PC-9 (cell line): ENCODE measurements around the gene AK8. TPM values are rescaled to one million over a fixed set of nuclear protein-coding genes. Genes with fewer than 3 reads are reported as not detected.

Source experiments
- BruUV-seq: library from RNA; stranded (reverse); fragments of 400-500 nt; replicated peaks from 2 replicates; lab custom pipeline; 2021; lab: Mats Ljungman, UMichigan
- CTCF ChIA-PET: fragments of 300-600 bp; sonication (Branson Sonifier 250); formaldehyde crosslinking; loops from one replicate; lab custom pipeline; 2022; ENCODE audit warnings: antibody characterized with exemption; lab: Charles Lee
- POLR2A ChIA-PET: fragments of 300-600 bp; sonication (Branson Sonifier 250); formaldehyde crosslinking; loops from one replicate; lab custom pipeline; 2022; ENCODE audit warnings: antibody characterized with exemption; ENCODE audit not compliant: unreplicated experiment; lab: Charles Lee
- DNase-seq, 2 experiments: peaks; one replicate each; pipeline versions ENCODE4 v3.0.0 to v3.0.0-alpha.2; 2015 to 2022; ENCODE audit warnings: mixed read lengths in 1 of 2
- H2AFZ ChIP-seq: fragments of 200-600 bp; sonication (generic); 2 replicates; pipeline ENCODE4 v1.8.1; 2017; ENCODE audit warnings: antibody characterized with exemption
- H3F3A ChIP-seq: fragments of 200-600 bp; sonication (generic); 2 replicates; pipeline ENCODE4 v1.8.1; 2017; ENCODE audit warnings: antibody characterized with exemption, mild to moderate bottlenecking, low read depth; ENCODE audit not compliant: insufficient read depth
- H3K27ac ChIP-seq: fragments of 200-600 bp; sonication (generic); 2 replicates; pipeline ENCODE4 v1.6.1; 2016; ENCODE audit warnings: mixed run types
- H3K27me3 ChIP-seq: fragments of 200-600 bp; sonication (generic); 2 replicates; pipeline ENCODE4 v1.6.1; 2016; ENCODE audit warnings: low read depth, mixed run types; ENCODE audit not compliant: insufficient read depth
- H3K36me3 ChIP-seq: fragments of 200-600 bp; sonication (generic); 2 replicates; pipeline ENCODE4 v1.6.1; 2016; ENCODE audit warnings: low read depth, mixed run types
- H3K4me1 ChIP-seq: fragments of 200-600 bp; sonication (generic); replicated peaks from 2 replicates; pipeline ENCODE4 v1.6.1; 2016; ENCODE audit warnings: mixed run types; ENCODE audit not compliant: insufficient read depth
- H3K4me2 ChIP-seq: fragments of 200-600 bp; sonication (generic); 2 replicates; pipeline ENCODE4 v1.6.1; 2017; ENCODE audit warnings: mixed run types
- H3K4me3 ChIP-seq: fragments of 200-600 bp; sonication (generic); 2 replicates; pipeline ENCODE4 v1.6.1; 2016; ENCODE audit warnings: mixed run types
- H3K79me2 ChIP-seq: fragments of 200-600 bp; sonication (generic); 2 replicates; pipeline ENCODE4 v1.6.1; 2017; ENCODE audit warnings: low read depth, mixed run types
- H3K9me2 ChIP-seq: fragments of 200-600 bp; sonication (generic); 2 replicates; pipeline ENCODE4 v1.8.1; 2017; ENCODE audit warnings: mild to moderate bottlenecking; ENCODE audit not compliant: insufficient read depth
- H3K9me3 ChIP-seq: fragments of 200-600 bp; sonication (generic); 2 replicates; pipeline ENCODE4 v1.8.1; 2016; ENCODE audit warnings: low read depth; ENCODE audit not compliant: insufficient read depth
- H4K20me1 ChIP-seq: fragments of 200-600 bp; sonication (generic); 2 replicates; pipeline ENCODE4 v1.8.1; 2017; ENCODE audit not compliant: insufficient read depth
- EZH2 ChIP-seq: fragments of 200-600 bp; sonication (generic); IDR thresholded peaks from 2 replicates; pipeline ENCODE4 v1.8.0; 2017; ENCODE audit warnings: antibody characterized with exemption, low read depth
- intact Hi-C: fragments of 100-400 bp; cut with micrococcal nuclease; formaldehyde crosslinking; loops from one replicate; pipeline ENCODE4 v1.10.0; 2022; ENCODE audit not compliant: unreplicated experiment
- total RNA-seq: library from RNA; stranded (reverse); gene quantifications from 2 replicates; pipeline ENCODE4 v1.2.3, GENCODE V29; 2021
- TF ChIP-seq, protein P1 (sequence below): fragments of 200-600 bp; sonication (generic); conservative IDR thresholded peaks from 2 replicates; pipeline ENCODE4 v1.6.1; 2017; ENCODE audit warnings: mixed run types, antibody characterized with exemption, mild to moderate bottlenecking, moderate library complexity

Gene AK8
- total RNA-seq, 1 experiment from 2014 or later = 7.2 TPM

DNA sequence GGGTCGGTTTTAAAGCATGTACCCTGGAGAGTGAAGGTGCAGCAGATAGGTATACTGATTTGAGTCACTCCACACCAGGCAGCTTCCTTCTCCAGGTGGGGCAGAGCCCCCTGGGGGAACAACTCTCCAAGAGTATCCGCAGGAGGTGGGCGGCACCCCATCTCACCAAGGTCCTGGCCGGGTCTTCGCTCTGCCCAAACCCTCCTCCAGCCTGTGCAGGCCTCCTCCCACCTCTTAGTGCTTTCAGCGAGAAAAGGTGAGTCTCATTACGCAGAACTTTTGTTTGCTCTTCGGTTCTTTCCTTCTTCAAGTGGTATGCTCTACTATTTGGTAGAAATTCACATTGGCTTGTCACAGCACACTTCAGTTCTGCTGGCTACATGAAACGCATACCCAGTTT lies 14.3 kb upstream of the AK8 start:
- Histone ChIP-seq H3K9me3 (no peaks in the 10 kb centered on the region), H3K4me3 (no peak overlapping the region), H3K4me1 (peaks cover 19% of the 10 kb centered on the region), H3K36me3 (peaks cover 5% of the 10 kb centered on the region; the same call in 1 of the 2 replicates), H3K79me2 (no peaks in the 10 kb centered on the region), H3K9me2 (no peaks in the 10 kb centered on the region), H3K27ac (no peak overlapping the region), H2AFZ (no peak overlapping the region), H3K4me2 (no peak overlapping the region), H3K27me3 (no peaks in the 10 kb centered on the region), H4K20me1 (peaks cover 3% of the 10 kb centered on the region; the same call in 1 of the 2 replicates), H3F3A (peaks cover 13% of the 10 kb centered on the region; the same call in 1 of the 2 replicates)
- POLR2A ChIA-PET = no interaction called here
- CTCF ChIA-PET = no interaction called here
- BruUV-seq = no TSS peak
- DNase-seq = no peak
- TF ChIP-seq EZH2 = no peak
- TF ChIP-seq, protein P1, sequence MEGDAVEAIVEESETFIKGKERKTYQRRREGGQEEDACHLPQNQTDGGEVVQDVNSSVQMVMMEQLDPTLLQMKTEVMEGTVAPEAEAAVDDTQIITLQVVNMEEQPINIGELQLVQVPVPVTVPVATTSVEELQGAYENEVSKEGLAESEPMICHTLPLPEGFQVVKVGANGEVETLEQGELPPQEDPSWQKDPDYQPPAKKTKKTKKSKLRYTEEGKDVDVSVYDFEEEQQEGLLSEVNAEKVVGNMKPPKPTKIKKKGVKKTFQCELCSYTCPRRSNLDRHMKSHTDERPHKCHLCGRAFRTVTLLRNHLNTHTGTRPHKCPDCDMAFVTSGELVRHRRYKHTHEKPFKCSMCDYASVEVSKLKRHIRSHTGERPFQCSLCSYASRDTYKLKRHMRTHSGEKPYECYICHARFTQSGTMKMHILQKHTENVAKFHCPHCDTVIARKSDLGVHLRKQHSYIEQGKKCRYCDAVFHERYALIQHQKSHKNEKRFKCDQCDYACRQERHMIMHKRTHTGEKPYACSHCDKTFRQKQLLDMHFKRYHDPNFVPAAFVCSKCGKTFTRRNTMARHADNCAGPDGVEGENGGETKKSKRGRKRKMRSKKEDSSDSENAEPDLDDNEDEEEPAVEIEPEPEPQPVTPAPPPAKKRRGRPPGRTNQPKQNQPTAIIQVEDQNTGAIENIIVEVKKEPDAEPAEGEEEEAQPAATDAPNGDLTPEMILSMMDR = no peak
- intact Hi-C loops = no loop called here

DNA sequence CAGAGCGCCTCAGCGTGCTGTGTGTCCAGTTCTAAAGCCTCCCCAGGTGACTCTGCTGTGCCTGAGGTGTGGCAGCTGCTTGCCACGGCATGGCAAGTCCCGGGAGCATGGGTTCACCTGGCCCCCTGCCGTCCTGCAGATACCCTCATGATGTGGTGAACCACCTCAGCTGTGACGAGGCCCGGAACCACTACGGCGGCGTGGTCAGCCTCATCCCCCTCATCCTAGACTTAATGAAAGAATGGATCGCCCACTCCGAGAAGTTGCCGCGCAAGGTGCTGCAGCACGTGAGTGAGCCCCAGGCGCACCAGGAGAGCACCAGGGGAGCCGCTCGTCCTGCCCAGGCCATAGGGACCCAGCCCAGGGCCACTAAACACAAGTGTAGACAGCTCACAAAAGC lies 10.1 kb upstream of the AK8 start:
- no peak for DNase-seq
- H3K79me2 ChIP-seq = no peaks in the 10 kb centered on the region
- no peaks in the 10 kb centered on the region for H3K9me3 ChIP-seq
- no peak overlapping the region for H3K27ac ChIP-seq
- no peaks in the 10 kb centered on the region for H3K36me3 ChIP-seq
- H3F3A ChIP-seq = no peaks in the 10 kb centered on the region
- no peaks in the 10 kb centered on the region for H3K4me1 ChIP-seq
- CTCF ChIA-PET = no interaction called here
- H3K27me3 ChIP-seq = no peaks in the 10 kb centered on the region
- no peaks in the 10 kb centered on the region for H3K9me2 ChIP-seq
- no peak overlapping the region for H2AFZ ChIP-seq
- TF ChIP-seq, protein P1 = no peak
- no peak for TF ChIP-seq EZH2
- H4K20me1 ChIP-seq = no peaks in the 10 kb centered on the region
- intact Hi-C loops = no loop called here
- no peak overlapping the region for H3K4me2 ChIP-seq
- H3K4me3 ChIP-seq = no peak overlapping the region
- POLR2A ChIA-PET = no interaction called here
- no TSS peak for BruUV-seq

DNA sequence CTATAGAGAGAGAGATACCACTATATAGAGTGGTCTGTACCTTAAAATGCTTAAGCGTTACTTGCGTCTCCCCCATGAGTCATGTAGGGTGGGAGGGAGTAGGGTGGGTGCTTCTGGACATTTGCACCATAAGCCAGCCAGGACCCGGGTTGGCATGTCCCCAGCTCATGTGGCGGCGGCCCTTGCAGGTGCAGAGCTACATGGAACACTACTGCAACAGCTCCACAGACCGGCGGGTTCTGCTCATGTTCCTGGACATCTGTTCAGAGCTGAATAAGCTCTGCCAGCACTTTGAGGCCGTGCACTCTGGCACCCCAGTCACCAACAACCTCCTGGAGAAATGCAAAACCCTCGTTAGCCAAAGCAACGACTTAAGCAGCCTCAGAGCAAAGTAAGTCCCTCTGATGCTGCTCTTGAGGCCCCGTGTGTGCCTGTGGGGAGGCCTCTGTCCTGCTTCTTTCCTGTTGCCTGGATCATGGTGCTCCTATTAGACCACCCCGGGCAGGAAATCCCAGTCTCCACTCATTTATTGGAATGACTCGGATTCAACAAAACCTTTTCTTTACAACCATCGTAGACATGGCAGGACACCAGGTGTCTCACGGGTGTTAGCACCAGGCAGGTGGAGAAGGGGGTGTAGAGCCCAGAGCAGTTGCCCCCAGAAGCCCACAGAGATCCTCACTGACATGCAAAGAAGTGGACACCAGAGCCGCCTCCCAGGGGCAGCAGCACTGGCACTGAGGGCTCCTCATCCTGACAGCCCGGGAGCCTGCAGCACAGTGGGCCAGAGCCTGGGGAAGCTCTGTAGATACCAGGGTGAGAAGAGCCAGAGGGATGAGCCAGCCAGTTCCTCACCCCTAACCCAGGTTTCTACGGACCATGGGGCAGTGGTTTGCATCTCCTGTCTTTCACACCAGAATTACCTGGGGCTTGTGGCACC lies 9.4 kb upstream of the AK8 start:
- ChIA-PET POLR2A (no interaction called here), CTCF (no interaction called here)
- no peaks in the 10 kb centered on the region for H4K20me1 ChIP-seq
- H3K36me3 ChIP-seq = no peaks in the 10 kb centered on the region
- DNase-seq = no peak
- H3K4me1 ChIP-seq = no peaks in the 10 kb centered on the region
- H3F3A ChIP-seq = no peaks in the 10 kb centered on the region
- BruUV-seq = no TSS peak
- H3K9me3 ChIP-seq = no peaks in the 10 kb centered on the region
- no peak overlapping the region for H2AFZ ChIP-seq
- TF ChIP-seq, protein P1 = no peak
- no peak for TF ChIP-seq EZH2
- no peaks in the 10 kb centered on the region for H3K27me3 ChIP-seq
- intact Hi-C loops = no loop called here
- no peaks in the 10 kb centered on the region for H3K79me2 ChIP-seq
- no peak overlapping the region for H3K27ac ChIP-seq
- H3K9me2 ChIP-seq = no peaks in the 10 kb centered on the region
- no peak overlapping the region for H3K4me2 ChIP-seq
- H3K4me3 ChIP-seq = no peak overlapping the region
